NCI-H1436 (cell line): ENCODE measurements around the gene STARD13.
A peak's percentile ranks its signal among the peaks of the same experiment; 100 is the strongest.

Source experiments
- DNase-seq: peaks from one replicate; lab custom pipeline; 2025; lab: John Stamatoyannopoulos, UW

The STARD13 gene

GRCh38 chr13:33277946-33278345 lies 7.6 kb downstream of the STARD13 start:
- DNase-seq = no peak

- DNase-seq = no peak
Measured at GRCh38 chr13:33277037-33277740, 8.4 kb downstream of the STARD13 start.

GRCh38 chr13:33276570-33276969 lies 9.0 kb downstream of the STARD13 start:
- no peak for DNase-seq

DNA sequence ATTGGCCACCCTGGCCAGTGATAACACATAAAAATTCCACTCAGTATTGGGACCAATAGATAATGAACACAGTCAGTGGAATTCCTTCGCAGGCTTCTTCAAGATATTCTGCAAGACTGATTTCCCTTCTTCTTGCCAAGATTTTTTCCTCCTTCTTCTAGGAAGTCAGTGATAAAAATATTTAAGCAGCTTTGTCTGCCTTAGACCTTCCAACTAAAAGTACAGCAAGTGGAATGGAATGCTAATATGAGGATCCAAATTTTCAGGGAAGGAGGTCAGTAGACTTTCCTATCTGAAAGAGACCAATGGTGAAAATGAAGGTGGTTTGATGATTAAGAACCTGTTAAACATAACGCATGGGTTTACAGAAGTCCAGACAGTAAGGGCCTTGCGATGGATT lies 9.6 kb downstream of the STARD13 start:
- no peak for DNase-seq

GRCh38 chr13:33274264-33274663 lies 11.3 kb downstream of the STARD13 start:
- no peak for DNase-seq

DNA sequence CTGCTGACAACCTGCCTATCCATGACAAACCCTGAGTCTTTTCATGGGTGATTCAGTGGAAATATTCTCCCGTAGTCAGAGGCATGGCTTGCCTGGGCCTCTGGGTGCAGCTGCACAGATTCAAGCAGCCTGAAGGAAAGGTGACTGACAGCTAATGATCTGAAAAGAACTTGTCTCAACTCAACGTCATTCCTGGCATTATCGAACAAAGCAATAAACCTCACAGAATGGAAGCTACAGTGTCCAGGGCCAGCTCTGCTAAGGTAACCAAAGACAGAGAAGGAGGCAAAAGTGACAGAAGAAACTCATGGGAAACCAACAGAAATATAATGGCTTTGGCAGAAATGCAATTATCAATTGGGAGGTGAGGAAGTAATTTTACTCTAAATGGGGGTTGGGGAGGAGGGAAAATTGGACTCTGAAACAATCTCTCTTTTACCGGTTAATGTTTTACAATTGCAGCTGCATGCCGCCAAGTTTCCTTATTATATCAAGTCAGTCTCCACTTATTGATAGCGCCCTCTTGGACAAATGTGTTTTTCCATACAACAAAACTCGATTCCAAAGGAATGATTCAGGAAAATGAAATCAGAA lies 12.9 kb downstream of the STARD13 start:
- DNase-seq = no peak

DNA sequence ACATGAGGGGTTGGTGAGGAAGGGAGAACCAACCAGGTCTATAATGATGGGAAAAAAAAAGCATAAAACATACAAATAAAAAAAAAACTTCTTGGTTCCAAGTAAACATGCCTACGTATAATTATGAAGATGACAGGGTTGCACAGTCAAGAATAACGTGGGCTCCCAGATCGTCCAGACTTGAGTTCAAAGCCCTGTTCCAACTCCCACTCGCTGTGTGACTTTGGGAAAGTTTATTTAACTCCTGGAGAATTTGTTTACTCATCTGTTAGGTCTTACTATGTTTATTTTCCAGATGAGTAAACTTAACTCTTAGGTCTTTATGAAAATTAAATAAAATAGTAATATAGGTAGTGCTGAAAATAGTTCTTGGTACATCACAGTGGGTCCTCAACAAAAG lies 13.8 kb downstream of the STARD13 start:
- no peak for DNase-seq

DNA sequence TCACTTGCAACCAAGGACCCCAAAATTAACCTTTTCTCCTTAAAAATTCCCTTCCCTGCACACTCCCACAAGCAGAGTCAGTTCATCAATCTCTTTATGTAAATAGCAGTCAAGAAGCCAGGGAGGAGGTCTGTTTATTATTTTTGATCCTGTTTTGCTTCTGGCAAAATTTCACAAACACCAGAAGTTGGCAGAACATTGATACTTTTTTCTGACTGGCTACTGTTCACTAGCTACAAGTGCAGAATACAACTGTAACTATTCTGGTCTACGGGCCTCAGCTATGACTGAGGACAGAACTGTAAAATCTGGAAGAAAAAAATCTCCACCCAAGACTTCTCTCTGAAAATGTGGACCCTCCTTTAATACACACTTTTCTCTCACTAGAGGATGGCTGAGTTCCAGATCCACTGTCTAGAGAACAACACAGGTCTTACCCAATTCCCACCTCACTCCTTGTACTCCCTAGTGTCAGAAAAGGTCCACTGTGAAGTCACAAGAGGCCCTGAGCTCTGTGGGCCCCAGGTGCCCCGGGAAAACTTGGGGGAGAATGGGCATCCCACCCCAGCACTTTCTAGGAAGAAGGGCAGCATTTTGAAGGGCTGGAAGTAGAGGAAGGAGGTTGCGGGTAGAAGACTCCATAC lies 14.5 kb downstream of the STARD13 start:
- DNase-seq = no peak

DNA sequence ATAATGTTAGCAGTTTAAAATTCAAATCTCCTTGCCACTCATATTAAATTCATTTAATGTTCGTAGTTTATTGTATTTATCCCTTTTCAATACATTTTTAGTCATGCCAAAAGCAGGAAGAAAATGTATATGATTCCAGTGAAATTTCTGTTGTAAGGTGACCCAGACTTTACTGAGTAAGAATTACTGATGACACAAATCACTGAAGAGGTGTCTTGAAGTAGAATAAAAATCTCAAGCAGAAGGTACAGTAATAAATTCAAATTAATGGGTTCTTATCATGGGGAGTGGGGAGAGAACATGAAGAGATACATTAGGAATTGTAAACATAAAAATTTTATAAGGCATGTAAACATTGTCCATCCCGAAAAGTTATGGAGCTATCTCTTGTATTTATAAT lies 19.9 kb downstream of the STARD13 start:
- no peak for DNase-seq

GRCh38 chr13:33265133-33265532 lies 20.4 kb downstream of the STARD13 start:
- DNase-seq = no peak

GRCh38 chr13:33264620-33264978 lies 21.0 kb downstream of the STARD13 start:
- DNase-seq = no peak

GRCh38 chr13:33263976-33264619 lies 21.5 kb downstream of the STARD13 start:
- DNase-seq = no peak

DNA sequence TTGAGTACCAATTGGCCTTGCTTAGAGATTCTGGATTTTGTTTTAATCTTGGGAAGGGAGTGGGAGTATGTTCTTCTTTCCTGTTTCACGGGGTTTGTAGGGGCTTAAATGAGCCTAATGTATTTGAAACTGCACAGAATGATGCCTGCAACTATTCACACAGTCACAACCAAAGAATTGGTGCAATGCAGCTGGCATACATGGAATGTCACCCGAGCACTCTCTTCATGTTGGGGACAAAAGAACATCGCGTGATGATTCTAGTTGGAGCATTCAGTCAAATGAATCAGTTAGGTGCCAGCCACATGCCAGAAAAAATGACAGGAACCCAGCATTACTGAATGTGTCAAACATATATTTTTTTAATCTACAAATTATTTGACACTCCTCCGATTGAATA lies 22.1 kb downstream of the STARD13 start:
- no peak for DNase-seq

DNA sequence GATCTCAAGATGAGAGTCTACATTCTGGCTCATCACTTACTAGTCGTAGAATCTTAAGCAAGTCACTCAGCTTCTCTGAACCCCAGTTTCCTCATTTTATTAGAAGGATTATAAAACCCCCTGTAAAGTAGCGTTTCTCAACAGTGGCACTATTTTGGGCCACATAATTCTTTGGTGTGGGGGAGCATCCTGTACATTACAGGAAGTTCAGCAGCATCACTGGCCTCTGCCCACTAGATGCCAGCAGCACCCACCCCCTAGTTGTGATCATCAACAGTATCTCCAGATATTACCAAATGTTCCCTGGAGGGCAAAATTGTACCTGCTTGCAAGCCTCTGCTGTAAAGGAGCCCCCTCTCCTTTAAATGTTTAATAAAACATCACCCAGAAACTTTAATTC lies 22.6 kb downstream of the STARD13 start:
- no peak for DNase-seq

DNA sequence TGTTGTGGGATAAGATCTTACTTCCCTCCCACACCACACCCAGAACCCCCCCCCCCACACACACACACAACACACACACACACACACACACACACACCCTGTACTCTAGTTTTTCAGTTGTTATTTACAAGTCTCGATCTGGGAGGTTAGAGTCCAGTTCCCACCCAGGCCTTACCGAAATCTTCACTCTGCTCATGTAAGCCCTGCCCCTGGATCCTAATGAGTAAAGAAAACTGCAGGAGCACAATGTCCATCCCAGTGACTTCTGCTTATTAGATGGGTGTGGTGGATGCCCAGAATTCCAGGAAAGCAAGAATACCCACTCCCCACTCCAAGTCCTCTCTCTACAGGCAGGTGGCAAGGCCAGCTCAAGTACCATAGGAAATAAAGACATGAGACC lies 23.0 kb downstream of the STARD13 start:
- no peak for DNase-seq

DNA sequence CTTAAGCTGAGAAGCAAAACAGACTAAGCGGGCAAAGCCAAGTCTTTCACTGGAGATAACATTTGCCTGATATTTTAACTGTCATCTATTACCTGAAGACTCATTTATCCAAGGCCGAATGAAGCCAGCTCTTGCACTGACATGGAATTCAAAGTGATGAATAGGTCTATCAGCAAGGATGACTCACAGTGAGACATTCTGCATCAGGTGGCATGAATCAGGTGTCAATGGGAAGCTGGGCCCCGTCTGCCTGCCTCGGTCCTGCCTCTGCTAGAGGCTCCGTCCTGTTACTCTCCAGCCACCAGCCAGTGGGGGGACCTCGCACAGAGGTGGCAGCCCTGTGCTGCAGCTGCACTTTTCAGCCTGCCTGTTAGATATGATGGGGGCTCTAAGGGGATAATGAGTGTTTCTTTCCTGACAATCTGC lies 23.5 kb downstream of the STARD13 start:
- DNase-seq = peak; percentile 0

DNA sequence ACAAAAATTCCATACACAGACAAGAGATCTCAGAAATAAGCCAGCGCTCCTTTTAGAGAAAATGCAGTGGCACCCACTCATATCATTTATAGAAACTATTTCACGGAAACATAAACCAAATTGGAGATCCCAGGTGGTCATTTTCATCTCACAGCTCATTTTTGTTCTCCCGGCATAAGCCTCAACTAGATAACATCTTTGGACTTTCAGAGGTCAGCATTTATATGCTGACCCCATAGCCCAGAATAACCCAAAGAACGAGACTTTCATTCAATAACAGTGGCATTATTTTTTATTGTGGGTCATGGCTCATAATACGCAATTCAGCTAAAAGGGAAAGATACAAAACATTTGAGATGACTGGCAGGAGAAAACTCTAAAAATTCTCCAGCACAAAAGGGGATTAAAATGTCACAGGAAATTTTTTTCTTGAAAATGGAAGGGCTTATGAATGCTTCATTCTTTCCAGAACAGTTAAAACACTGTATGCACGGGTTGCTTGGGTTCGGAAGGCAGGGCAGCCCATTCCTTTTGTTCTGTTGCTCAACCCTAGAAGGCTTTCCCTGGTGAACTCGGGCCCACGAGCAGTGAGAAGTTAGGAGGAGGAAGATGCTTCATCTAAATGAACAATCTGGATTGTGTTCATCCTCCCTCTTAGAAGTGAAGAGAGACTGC lies 24.0 kb downstream of the STARD13 start:
- no peak for DNase-seq

DNA sequence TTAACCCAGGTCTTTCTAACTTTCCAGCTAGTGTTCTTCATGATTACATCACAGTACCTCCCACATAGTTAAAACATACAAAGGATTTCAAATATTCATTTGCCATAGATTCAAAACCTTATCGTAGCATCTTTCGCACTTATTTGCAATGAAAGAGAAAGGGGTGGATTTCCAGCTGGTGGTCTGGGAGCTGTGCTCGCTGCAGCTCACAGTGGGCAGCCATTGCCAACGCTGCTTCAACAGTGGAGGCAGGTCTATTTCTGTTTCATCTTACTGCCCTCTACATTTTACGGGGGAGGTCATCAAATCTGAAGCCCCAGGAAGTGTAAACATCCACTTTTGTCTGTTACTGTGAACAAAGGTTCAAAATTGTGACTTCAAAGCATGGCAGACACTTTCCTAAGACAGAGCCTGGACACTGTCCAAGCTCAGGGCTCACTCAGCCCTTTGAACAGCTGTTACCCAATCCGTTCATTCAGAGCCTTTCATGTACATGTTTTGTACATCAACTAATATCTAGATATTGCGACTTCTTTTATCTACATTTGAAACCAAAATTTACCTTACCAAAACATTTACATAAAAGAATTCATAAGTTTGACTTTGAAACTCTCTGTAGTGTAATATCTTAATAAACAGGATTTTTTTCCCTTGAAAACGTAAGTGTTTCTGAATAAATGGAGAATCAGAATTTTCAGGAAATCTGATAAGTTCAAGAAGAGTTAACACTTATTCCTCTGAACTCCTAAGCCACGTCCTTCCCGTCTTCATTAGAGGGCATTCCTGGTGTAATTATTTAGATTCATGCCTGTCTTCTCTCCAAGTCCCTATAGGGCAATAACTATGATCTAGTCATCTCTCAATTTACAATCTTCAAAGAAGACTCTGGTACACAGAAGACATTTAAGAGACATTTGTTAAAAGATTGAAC lies 25.1 kb downstream of the STARD13 start:
- no peak for DNase-seq

GRCh38 chr13:33259296-33259695 lies 26.3 kb downstream of the STARD13 start:
- no peak for DNase-seq

GRCh38 chr13:33258808-33259193 lies 26.8 kb downstream of the STARD13 start:
- DNase-seq = no peak
